ENCODE data around the gene RPTOR.
"Not testable (repeated sequence)": the region's sequence is repeated elsewhere in the genome, so short reads cannot be mapped to it uniquely, and the experiment has no call there.

RPTOR gene

DNA sequence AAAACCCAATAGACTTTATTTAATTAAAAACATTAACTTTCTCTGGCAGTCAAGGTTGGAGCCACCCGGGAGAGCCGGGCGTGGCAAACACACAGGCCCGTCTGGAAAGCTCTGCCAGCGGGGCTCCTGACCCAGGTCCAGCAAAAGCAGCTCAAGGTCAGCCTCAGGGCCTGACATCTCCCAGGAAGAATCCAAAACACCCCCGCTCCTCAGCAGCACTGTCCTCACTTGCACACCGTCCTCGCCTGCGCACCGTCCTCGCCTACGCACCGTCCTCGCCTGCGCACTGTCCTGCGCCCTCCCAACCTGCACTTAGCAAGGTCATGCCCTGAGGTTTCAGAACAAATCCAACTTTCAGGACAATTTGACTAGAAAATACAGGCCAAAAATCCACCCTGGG lies 31.4 kb upstream of the RPTOR start:
- DNase-seq: no peak

DNA sequence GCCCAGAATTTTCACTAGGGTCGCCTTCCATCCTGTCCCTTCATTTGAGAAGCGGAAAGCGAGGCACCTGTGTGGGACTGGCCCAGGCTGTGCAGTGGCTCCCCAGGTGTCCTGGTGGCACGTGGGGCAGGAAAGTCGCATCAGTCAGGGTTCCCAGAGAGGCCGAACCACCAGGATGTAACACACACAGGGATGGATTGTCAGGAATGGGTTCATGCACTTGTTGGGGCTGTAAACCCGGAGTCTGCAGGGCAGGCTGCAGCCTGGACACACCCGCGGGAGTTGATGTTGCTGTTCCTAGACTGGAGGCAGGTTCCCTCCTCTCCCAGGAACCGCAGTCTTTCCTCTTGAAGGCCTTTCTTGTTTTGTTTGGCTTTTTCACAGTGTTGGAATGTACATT lies 30.7 kb upstream of the RPTOR start:
- no peak for DNase-seq

DNA sequence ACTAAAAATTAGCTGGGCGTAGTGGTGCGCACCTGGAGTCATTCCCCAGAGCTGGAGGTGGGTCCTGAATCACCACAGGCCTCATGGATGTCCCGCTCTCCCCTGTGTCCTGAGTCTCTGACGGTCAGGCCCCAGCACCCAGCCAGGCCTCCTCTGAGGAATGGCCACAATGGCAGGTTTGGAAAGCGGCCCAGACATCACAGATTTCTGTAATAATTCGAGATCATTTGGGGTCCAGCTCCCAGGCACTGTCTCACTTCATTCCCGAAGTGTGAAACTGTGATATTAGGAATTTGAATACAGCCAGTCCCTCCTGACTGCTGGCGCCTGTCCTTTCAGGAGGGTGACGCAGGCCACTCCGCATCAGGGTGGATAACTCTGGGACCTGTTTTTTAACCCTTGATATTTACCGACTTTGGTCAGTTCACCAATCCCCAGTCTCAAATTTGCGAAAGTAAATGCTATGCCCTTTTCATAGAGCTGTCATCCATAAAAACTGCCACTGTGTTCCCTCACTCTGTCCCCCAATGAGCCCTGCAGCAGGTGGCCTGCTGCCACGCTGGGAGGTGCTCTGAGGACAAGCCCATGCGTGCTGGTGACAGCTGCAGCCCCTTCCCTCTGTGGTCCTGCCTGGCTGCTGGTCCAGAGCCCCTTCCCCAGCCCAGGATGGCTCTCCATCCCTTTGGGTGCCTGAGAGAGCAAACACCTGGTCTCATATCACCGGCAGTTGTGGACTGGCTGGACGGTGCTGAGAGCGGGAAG lies 28.3 kb upstream of the RPTOR start:
- DNase-seq: peak; percentile 57

DNA sequence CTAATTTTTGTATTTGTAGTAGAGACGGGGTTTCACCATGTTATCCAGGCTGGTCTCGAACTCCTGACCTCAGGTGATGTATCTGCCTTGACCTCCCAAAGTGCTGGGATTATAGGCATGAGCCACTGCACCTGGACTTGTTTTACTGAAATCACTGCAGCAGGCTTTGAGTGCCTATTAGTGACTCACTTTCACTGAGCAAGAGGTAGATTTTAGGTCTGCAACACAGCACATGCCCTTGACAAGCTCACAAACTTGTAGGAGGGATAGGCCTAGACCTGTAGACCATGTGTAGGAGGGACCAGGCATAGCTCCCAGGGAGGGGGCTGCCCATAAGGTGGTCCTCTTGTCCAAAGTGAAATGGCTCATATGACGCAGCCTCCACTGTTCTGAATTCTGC lies 27.0 kb upstream of the RPTOR start:
- DNase-seq: no peak

DNA sequence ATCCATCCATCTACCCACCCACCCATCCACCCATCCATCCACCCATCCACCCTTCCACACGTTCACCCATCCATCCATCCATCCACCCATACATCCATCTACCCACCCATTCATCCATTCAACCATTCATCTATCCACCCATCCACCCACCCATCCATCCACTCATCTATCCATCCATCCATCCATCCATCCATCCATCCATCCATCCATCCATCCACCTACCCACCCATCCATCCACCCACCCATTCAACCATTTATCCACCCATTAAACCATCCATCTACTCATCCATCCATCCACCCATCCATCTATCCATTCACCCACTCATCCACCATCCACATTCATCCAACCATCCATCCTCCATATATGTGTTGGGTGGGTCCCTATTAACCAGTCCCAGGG lies 26.2 kb upstream of the RPTOR start:
- no peak for DNase-seq

DNA sequence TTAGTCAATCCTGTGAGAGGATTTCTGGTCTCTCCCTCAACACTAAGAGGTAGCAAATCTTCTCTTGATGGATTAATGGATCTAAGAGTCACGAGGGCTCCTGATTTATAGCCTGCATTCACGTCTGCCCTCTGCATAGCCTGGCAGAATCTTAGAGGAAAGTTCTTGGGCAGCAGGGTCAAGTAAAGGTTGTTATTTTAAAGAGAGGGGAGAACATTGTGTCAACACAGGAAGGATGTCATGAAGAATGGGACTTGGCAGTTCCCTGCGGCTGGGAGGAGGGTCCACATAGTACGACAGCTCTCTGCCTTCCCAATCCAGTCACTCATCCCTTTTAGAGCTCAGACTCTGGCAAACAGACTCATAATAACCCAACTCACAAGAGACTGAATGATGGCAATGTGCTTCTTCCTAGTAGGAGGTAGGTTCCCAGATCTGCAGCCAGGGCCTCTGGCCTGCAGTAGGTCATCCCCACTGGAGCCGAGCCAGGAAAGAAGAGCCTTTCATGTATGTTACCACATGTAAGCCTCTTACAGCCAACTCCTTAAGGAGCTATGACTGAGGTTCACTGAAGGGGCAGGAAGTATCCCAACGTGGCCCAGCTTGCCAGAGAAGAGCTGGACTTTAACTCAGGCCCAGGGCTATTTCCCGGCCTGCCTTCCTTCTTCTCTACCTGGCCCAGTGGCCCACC lies 25.4 kb upstream of the RPTOR start:
- no peak for DNase-seq

DNA sequence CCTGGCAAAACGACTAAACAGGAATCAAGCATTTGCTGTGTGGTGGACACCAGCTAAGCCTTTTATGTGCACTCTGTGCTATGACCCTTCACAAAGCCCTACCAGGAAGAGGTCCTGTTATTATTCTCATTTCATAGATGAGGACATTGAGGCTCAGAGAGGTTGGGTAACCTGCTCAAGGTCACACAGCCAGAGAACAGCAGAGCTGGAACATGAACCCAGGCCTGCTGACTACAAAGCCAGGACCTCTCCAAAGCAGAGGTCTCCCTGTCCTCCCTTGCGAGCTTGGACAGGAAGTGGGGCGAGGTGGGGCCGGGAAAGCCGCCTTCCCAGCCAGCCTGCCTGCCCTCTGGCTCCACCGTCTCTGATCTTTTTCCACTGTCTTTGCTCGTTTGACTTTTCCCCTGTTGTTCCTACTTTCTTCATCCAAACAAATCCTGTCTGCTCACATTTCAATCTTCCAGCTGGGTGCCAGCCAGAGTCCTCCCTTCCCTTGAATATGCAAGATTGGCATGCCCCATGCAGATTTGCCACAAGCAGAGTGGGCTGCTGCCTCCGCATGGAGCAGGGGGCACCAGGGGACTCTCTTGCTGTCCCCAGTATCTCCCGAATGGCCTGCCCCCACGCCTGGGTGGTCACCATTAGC lies 23.7 kb upstream of the RPTOR start:
- no peak for DNase-seq

DNA sequence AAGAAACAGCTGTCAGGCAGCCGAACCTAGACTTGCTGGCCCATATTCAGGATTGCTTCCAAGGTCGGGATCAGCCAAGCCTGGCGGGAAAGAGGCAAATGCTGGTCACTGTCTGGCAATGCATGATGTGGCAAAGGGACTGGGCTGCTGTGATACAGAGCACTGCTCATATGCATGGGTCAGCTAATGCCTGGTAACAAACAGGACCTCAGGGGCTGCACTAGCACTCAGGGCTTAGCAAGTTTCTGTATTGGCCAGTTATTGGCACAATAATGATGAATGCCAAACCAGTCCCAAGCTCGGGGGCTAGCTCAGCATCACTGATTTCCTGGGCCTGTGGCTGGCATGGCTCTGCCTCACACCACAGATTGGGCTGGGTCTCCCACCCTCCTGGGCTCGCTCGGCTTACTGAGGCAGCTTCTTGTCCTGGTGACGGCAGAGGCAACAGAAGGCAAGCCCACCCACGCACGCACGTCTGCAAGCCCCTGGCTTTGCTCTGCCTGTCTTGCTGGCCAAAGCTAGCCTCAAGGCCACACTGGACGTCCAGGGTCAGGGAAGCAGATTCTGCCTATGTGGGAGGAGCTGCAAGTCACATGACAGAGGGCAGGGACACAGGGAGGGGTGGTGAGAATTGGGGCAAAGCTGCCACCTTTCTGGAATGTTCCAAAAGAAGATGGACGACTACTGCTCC lies 21.4 kb upstream of the RPTOR start:
- no peak for DNase-seq

DNA sequence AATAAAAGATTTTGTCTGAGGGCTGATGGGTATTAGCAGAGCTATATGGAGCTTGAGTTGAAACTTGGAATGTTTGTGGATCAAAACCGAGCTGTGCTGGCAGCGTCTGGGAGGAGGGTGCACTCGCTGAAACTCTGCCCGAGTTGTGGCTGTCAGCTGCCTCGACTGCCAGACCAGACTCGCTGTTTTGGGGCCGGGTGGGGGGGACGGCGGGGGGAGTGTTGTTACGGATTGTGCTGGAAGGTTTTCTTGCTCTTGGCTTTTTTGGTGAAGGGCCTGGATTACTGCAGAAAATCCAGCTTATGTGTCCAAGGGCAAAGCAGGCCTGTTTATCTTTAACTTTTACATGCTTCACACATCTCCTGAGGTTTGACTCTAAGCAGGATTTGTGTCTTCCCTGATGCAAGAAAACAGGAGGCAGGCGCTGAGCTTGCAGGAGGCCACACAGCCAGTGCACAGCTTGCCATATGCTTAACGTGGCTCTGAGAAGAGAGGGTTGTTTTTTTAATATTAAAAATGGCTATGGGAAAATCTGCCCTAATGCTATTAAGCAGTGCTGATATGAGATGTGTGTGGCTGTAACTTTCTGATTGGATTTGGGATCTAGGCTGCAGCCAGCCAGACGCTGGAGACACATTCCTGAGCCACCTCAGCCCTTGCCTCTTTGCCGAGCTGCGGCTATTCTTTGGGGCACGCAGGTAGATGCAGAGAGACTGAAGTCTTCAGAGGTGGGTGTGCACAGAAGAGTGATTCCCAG lies 20.5 kb upstream of the RPTOR start:
- peak; percentile 88 for DNase-seq

DNA sequence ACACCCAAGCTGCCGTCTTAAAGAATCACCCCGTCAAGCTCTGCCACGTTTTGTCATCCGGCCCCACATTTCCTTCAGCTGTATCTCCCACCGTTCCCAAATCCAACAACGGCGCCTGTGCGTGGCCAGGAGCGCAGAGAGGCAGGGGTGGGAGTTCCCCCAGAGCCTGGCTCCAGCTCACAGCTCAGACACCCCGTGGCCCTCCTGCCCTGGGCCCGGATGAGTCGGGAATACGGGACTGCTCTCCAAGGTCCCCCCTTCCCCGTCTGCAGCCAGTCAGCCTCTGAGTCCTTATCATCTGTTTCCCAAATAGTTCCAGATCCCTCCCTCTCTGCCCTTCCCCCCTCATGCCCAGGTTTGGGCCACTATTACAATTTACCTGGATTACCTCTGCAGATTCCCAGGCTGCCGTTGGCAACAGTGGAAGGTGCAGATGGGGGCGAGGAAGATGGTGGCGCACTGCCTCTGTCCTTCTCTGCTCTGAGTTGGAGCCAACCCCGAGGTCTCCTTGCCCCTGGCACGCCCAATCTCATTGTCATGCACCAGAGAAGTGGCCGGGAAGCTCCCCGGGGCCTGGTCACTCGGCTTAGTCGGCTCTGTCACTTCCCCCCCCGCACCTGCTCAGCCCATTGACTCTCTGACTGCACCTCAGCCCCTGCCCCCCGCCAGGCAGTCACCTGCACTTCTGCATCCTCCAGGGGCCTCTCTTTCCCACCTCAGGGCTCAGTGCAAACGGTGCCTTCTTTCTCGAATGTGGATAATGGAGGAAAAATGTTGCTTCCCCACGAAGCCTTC lies 18.3 kb upstream of the RPTOR start:
- no peak for DNase-seq

DNA sequence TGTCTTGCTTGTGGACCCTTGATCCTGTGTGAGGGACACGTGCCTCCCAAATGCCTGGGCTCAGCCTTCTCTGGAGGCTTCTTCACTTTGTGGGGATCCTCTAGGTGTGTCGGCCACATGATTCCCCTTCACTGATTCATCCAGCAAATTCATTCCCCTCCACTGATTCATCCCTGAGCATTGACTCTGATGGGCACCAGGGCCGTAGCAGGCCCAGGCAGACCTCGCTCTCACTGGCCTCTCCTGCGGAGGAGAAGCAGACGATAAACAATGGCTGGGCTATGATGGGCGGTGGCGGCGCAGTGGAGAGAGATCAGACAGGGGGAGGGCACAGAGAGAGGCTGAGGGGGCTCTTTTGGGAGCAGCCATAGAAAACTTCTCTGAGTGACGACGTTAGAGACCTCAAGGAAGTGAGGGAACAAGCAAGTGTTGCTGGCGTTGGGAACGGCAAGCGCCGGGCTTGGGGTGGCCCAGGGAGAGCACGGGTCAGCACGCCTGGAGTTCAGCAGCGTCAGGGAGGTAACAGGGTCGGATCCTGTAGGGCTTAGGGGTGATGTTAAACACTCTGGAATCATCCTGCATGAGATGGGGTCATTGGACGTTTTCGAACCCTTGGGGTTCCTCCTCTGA lies 17.5 kb upstream of the RPTOR start:
- DNase-seq: no peak

DNA sequence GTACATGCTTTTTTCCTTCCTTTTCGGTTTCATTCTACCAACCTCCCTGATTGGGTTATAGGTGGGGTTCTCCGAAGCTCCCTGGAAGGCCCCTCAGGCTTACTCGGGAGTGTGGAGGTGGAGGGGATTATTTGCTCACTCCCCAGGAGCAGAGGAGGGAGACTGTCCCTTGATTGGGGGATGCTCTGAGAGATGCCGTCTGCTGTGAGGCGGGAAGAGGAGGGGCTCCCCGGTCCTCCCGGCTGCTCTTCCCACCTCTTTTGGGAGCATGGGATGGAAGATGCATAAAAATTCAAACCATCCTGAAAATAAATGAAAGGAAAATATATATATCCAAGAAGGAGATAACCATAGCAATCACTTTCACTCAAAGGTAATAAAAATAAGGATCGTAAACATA lies 16.1 kb upstream of the RPTOR start:
- DNase-seq: peak; percentile 59

DNA sequence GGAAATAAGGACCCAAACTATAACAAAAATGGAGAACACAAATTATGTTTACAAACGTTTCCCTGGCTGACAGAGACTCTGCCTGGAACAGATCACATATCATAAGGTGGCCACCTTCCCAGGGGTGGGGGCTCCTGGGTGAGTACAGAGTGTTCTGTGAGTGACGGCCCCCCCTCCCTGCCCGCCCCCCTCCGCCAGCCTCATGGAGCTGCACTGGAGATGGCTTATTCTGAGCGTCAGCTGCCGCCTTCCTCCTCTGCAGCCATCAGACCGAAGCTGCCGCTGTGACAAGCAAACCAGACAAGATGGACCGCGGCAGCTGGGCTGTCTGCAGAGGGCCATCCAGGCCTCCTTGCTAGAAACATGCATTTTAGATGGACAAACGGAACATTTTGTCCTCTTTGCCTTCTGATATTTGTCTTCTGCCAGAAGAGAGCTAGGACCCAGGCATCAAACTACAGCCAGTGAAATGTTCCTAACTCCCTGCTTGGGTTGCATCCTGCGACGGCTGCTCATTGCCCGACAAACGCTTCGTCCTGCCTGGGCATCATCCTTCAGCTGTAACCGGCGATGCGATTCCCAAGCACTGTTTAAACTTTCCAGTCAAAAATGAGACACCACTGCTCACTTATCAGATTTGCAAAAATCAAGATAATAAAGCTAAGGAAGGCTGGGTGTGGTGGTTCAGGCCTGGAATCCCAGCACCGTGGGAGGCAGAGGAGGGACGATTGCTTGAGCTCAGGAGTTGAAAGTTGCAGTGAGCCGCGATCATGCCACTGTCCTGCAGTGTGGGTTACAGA lies 15.3 kb upstream of the RPTOR start:
- DNase-seq: peak; percentile 54

DNA sequence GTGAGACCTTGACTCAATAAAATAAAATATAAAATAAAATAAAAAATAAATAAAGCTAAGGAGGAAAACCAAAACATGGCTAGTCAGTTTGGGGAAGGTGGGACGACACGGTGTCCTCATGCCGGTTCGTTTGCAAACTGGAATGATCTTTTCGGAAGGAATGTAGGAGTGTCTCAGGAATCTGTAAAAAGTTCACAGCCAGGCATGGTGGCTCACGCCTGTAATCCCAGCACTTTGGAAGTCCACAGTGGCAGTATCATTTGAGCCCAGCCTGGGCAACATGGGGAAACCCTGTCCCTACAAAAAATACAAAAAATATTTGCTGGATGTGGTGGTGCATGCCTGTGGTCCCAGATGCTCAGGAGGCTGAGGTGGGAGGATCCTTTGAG lies 14.7 kb upstream of the RPTOR start:
- DNase-seq: no peak

DNA sequence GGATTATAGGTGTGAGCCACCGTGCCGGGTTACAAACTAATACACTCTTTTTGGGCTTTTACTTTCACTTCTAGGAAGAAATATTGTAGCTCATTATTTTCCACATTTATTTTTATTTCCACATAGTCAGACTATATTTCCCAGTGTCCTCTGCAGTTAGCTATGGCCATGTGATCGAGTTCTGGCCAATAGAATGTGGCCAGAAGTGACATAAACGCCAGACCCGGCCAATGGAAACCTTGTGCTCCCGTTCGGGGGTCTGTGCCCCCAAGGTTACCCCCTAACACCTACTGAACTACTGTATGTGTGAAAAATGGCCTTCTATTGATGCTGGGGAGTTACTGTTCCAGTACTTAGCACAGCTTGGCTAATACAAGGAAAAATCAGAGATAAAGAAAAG lies 13.2 kb upstream of the RPTOR start:
- DNase-seq: no peak

DNA sequence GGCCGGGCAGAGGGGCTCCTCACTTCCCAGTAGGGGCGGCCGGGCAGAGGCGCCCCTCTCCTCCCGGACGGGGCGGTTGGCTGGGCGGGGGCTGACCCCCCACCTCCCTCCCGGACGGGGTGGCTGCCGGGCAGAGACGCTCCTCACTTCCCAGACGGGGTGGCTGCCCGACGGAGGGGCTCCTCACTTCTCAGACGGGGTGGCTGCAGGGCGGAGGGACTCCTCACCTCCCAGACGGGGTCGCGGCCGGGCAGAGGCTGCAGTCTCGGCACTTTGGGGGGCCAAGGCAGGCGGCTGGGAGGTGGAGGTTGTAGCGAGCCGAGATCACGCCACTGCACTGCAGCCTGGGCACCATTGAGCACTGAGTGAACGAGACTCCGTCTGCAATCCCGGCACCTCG lies 7.3 kb upstream of the RPTOR start:
- not testable (repeated sequence) for DNase-seq

DNA sequence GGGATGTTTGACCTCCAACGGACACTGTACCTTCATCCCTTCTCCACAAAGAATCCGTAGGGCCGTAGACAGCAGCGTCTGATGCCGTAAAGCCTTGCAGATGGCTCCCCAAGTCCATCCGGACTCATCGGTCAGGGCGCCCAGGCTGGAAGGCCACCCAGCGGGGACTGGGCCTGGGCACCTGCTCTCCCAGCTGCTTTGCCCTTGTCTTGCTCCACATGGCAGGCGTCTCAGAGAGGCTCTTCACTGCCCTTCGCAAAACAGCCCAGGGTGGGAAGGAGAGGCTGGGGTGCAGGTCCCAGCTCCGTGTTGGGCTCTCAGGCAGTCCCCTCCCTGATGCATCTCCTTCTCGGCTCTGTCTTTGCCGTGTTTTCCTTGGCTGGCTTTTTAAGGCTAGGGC lies 6.2 kb upstream of the RPTOR start:
- no peak for DNase-seq

DNA sequence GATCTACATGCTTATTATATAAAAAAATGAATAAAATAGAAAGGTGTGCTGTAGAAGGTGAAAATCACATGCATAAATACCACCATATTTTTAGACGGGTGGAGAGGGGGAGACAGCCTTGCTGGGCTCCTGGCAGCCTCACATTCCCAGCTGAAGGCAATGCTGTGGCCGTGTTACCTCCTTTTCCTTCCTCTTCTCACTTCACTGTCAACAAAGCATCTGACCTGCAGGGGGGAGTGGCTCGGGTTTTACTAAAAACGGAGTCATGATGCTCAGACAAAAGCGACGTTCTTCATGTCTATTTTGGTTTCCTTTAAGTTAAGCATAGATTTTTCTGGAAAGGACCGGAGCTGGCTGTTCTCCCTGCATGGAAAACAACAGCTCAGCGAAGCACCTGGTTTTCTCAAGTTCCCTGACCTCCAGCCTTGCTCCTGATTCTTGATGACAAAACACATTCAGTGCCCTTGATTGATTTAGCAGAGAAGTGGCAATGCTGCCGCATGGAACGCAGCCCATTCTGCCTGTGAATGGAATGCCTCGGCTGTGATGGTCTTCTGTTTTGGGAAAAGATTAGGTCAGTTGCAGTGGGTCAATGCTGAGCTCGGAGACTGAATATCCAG lies 5.5 kb upstream of the RPTOR start:
- no peak for DNase-seq

DNA sequence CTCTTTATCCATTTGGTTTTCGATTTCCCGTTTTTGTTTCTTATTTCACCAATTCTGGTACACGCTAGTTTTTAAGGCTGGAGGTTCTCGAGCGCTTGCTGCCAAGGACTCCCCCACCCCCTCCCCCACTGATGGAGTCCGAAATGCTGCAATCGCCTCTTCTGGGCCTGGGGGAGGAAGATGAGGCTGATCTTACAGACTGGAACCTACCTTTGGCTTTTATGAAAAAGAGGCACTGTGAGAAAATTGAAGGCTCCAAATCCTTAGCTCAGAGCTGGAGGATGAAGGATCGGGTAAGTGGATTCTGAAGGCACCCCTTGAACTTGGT lies 825 bp downstream of the RPTOR start:
- no peak for DNase-seq

DNA sequence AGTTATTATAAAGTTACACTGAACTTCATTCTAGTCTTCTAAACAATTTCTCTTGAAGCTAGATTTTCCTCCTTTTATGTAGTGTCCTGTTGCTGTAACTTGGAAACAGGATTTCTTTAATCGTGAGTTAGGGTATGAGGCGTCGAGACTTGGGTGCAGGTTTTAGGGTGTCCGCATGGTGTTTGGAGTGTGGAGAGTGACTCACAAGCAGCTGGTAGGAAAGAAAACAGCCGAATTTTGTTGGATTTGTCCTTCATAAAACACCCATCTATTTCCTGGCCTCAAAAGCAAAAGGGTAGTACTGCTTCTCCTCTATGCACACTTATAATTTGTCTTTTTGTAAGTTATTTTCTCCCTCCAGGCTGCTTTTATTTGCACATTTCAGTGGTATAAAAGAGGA lies 1.6 kb downstream of the RPTOR start:
- no peak for DNase-seq

Data from NCI-H1694 treated with DMSO at 0.1 percent for 48 hours (cell line).